WERI-Rb-1 (cell line): Measurements from ENCODE around the gene RRP12.
A peak's percentile ranks its signal among the peaks of the same experiment; 100 is the strongest.

ENCODE experiments used
- DNase-seq: peaks from one replicate; pipeline ENCODE4 v3.0.0-alpha.2; 2020
- H3K27ac ChIP-seq: fragments of 250-450 bp; sonication (Bioruptor Pico); 2 replicates; pipeline ENCODE4 v1.5.1; 2020; ENCODE audit warnings: mild to moderate bottlenecking, moderate library complexity
- H3K27me3 ChIP-seq: fragments of 250-450 bp; sonication (Bioruptor Pico); 2 replicates; pipeline ENCODE4 v1.5.1; 2021; ENCODE audit warnings: mild to moderate bottlenecking, low read depth, moderate library complexity; ENCODE audit not compliant: insufficient read depth, severe bottlenecking
- H3K36me3 ChIP-seq: fragments of 250-450 bp; sonication (Bioruptor Pico); 2 replicates; pipeline ENCODE4 v1.5.1; 2020; ENCODE audit warnings: mild to moderate bottlenecking, moderate library complexity
- H3K4me3 ChIP-seq: 2 replicates; pipeline ENCODE4 v1.5.1; 2011; ENCODE audit warnings: low read depth, mild to moderate bottlenecking, control low read depth, low read length
- H3K9me3 ChIP-seq: fragments of 250-450 bp; sonication (Bioruptor Pico); 2 replicates; pipeline ENCODE4 v1.5.1; 2021; ENCODE audit warnings: mild to moderate bottlenecking, moderate library complexity; ENCODE audit not compliant: severe bottlenecking
- TF ChIP-seq, protein P1 (sequence below): IDR thresholded peaks from 2 replicates; pipeline ENCODE4 v1.5.1; 2011; ENCODE audit warnings: low read depth, mild to moderate bottlenecking, control low read depth, inconsistent platforms, low read length

Gene RRP12, protein sequence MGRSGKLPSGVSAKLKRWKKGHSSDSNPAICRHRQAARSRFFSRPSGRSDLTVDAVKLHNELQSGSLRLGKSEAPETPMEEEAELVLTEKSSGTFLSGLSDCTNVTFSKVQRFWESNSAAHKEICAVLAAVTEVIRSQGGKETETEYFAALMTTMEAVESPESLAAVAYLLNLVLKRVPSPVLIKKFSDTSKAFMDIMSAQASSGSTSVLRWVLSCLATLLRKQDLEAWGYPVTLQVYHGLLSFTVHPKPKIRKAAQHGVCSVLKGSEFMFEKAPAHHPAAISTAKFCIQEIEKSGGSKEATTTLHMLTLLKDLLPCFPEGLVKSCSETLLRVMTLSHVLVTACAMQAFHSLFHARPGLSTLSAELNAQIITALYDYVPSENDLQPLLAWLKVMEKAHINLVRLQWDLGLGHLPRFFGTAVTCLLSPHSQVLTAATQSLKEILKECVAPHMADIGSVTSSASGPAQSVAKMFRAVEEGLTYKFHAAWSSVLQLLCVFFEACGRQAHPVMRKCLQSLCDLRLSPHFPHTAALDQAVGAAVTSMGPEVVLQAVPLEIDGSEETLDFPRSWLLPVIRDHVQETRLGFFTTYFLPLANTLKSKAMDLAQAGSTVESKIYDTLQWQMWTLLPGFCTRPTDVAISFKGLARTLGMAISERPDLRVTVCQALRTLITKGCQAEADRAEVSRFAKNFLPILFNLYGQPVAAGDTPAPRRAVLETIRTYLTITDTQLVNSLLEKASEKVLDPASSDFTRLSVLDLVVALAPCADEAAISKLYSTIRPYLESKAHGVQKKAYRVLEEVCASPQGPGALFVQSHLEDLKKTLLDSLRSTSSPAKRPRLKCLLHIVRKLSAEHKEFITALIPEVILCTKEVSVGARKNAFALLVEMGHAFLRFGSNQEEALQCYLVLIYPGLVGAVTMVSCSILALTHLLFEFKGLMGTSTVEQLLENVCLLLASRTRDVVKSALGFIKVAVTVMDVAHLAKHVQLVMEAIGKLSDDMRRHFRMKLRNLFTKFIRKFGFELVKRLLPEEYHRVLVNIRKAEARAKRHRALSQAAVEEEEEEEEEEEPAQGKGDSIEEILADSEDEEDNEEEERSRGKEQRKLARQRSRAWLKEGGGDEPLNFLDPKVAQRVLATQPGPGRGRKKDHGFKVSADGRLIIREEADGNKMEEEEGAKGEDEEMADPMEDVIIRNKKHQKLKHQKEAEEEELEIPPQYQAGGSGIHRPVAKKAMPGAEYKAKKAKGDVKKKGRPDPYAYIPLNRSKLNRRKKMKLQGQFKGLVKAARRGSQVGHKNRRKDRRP (N-terminal part only)

GRCh38 chr10:97400665-97401454 lies at the start of gene RRP12:
RRP12 (minus strand) TSS chr10:97401340; CDS start chr10:97401231, 109 bp downstream.
- H3K27ac ChIP-seq, result peak within 1 kb of the TSS; percentile 28
- DNase-seq, result peak; percentile 90
- TF ChIP-seq, protein P1, sequence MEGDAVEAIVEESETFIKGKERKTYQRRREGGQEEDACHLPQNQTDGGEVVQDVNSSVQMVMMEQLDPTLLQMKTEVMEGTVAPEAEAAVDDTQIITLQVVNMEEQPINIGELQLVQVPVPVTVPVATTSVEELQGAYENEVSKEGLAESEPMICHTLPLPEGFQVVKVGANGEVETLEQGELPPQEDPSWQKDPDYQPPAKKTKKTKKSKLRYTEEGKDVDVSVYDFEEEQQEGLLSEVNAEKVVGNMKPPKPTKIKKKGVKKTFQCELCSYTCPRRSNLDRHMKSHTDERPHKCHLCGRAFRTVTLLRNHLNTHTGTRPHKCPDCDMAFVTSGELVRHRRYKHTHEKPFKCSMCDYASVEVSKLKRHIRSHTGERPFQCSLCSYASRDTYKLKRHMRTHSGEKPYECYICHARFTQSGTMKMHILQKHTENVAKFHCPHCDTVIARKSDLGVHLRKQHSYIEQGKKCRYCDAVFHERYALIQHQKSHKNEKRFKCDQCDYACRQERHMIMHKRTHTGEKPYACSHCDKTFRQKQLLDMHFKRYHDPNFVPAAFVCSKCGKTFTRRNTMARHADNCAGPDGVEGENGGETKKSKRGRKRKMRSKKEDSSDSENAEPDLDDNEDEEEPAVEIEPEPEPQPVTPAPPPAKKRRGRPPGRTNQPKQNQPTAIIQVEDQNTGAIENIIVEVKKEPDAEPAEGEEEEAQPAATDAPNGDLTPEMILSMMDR, result no peak
- no peaks in the 10 kb centered on the region for H3K27me3 ChIP-seq
- H3K9me3 ChIP-seq, result no peaks in the 10 kb centered on the region
- H3K36me3 ChIP-seq, result peaks cover 25% of the 10 kb centered on the region
- peak within 1 kb of the TSS; percentile 59 for H3K4me3 ChIP-seq

GRCh38 chr10:97450828-97451227 lies 49.7 kb upstream of the RRP12 start:
- DNase-seq, result no peak
- no peak overlapping the region for H3K4me3 ChIP-seq
- no peak overlapping the region for H3K27ac ChIP-seq
- TF ChIP-seq, protein P1, result no peak
- H3K9me3 ChIP-seq, result no peaks in the 10 kb centered on the region
- H3K36me3 ChIP-seq, result peaks cover 61% of the 10 kb centered on the region
- H3K27me3 ChIP-seq, result no peaks in the 10 kb centered on the region

DNA sequence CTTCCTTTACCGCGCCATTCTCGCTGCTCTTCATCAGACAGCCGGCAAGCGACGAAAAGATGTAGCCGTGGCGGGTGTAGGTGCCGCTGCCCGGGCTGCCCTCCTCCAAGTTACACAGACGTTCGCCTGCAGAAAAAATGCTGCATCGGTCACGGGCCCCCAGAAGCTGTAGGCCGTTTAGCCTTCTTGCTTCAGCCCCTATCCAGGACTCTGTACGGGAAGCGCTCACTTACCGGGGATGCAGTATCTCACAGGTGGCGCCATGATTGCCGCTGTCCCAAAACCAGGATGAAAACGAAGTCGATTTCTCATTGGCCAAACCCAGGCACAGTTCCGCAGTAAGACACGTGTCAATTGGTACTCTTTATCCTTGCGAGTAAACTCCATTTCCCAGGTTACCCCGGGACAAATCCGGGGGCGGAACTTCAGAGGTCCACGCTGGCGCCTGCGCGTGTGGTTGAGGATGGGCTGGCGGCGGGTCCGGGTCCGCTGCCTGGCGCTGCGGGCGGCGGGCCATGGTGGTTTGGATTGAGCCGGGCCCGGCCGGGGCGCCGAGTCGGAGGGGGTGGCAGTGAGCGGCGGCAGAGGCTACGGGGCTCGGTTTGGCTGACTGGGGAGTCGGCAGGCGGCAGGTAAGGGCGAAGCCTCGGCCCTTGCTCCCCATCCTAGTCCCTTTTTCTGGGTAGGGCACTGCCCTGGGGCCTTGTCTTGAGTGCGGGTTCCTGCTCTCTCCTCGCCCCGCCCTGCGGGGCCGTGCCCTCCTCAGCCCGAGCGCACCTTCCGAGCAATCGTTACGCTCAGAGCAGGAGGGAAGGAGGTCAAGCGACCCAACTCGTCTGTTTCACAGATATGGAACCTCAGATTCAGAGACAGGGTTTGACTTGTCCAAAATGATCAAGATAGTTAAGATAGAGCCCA lies 44.8 kb upstream of the RRP12 start, which contains the start of the genes EXOSC1 and ZDHHC16:
Gene EXOSC1, minus strand, starts transcription at position 285 of the 918 bp plus-strand sequence. Its CDS starts 21 bp downstream, at position 264.
Gene ZDHHC16, plus strand, starts transcription at position 454 of the 918 bp plus-strand sequence. CDS start 5,501 bp downstream, outside the sequence.
- H3K9me3 ChIP-seq, result no peaks in the 10 kb centered on the region
- peaks cover 37% of the 10 kb centered on the region for H3K36me3 ChIP-seq
- H3K4me3 ChIP-seq, result peak within 1 kb of the TSS; percentile 60
- TF ChIP-seq, protein P1, result no peak
- H3K27ac ChIP-seq, result peak within 1 kb of the TSS; percentile 83
- H3K27me3 ChIP-seq, result no peaks in the 10 kb centered on the region
- DNase-seq, result peak; percentile 95

DNA sequence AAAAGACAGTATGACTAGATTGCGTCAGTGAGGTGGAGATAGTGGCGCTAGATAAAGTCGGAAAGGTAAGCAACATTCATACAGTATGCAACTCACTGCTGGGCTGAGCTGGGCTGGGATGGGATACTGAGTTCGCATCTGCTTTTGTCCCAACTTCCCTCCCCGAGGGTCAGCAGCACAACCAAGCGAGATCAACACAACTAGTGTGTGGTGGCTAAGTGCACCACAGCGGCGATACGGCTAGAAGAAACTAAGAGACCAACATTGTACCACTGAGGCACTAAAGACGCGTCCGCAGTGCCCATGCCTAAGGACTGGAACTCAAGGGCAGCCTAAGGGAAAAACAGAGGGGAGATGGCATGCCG lies 44.2 kb upstream of the RRP12 start:
- H3K27ac ChIP-seq, result peak overlapping the region; percentile 83
- no peaks in the 10 kb centered on the region for H3K27me3 ChIP-seq
- DNase-seq, result no peak
- H3K4me3 ChIP-seq, result peak overlapping the region; percentile 60
- peaks cover 36% of the 10 kb centered on the region for H3K36me3 ChIP-seq
- TF ChIP-seq, protein P1, result no peak
- no peaks in the 10 kb centered on the region for H3K9me3 ChIP-seq
